B cell (primary cell): ENCODE data around the gene CDC42. TPM values are rescaled to one million over a fixed set of nuclear protein-coding genes. Genes with fewer than 3 reads are reported as not detected.

Experiments
- ATAC-seq: fragments of 200-7000 bp; cut with Tn5 transposase; one replicate; pipeline ENCODE4 v1.10.0; 2021; ENCODE audit warnings: low read depth, mild to moderate bottlenecking, moderate number of reproducible peaks, moderate library complexity
- CTCF ChIA-PET: fragments of 350-600 bp; sonication (Branson Sonifier 250); formaldehyde crosslinking; loops from one replicate; lab custom pipeline; 2021; ENCODE audit warnings: antibody characterized with exemption, inconsistent platforms; lab: Charles Lee
- POLR2A ChIA-PET: fragments of 350-600 bp; sonication (Branson Sonifier 250); formaldehyde crosslinking; loops from one replicate; lab custom pipeline; 2021; ENCODE audit warnings: antibody characterized with exemption; lab: Charles Lee
- DNase-seq: peaks from one replicate; pipeline ENCODE4 v3.0.0; 2013
- H2AFZ ChIP-seq: 2 replicates; pipeline ENCODE4 v1.6.1; 2012; ENCODE audit warnings: mild to moderate bottlenecking, low read depth, low read length; ENCODE audit not compliant: insufficient read depth, poor library complexity, severe bottlenecking
- H3K27ac ChIP-seq, 2 donors: 1 replicate in 1 of 2; 2 replicates in 1 of 2; pipeline ENCODE4 v1.5.1; 2012 to 2013; ENCODE audit warnings: low read length in 2 of 2, mild to moderate bottlenecking in 2 of 2, moderate library complexity in 1 of 2
- H3K27me3 ChIP-seq, 4 experiments: fragments of 200-600 bp in 1 of 4; sonication (generic) in 1 of 4; replicated peaks in 1 of 4; 1 replicate in 2 of 4; 2 replicates in 2 of 4; pipeline versions ENCODE4 v1.6.1 to v1.7.0; 2013 to 2016; ENCODE audit warnings: low read length in 3 of 4, mild to moderate bottlenecking in 2 of 4, mixed read lengths in 1 of 4, moderate library complexity in 1 of 4; ENCODE audit not compliant: insufficient read depth in 4 of 4, control insufficient read depth in 3 of 4; ENCODE audit errors: control extremely low read depth in 1 of 4
- H3K36me3 ChIP-seq, 2 experiments: replicated peaks in 1 of 2; 1 replicate in 1 of 2; 2 replicates in 1 of 2; pipeline versions ENCODE4 v1.6.1 to v1.7.1; 2013; ENCODE audit warnings: low read length in 1 of 2; ENCODE audit not compliant: insufficient read depth in 2 of 2, control insufficient read depth in 1 of 2; ENCODE audit errors: control extremely low read depth in 1 of 2, extremely low read depth in 1 of 2
- H3K4me1 ChIP-seq, 2 donors: fragments of 200-600 bp in 1 of 2; sonication (generic) in 1 of 2; 1 replicate in 1 of 2; 2 replicates in 1 of 2; pipeline versions ENCODE4 v1.5.1 to v1.6.1; 2013 to 2017; ENCODE audit warnings: low read length in 2 of 2; ENCODE audit not compliant: control insufficient read depth in 2 of 2, insufficient read depth in 2 of 2
- H3K4me2 ChIP-seq: replicated peaks from 2 replicates; pipeline ENCODE3; 2012; ENCODE audit warnings: mild to moderate bottlenecking, low read depth, low read length; ENCODE audit not compliant: poor library complexity, severe bottlenecking
- H3K4me3 ChIP-seq, 5 experiments: fragments of 200-600 bp in 1 of 5; sonication (generic) in 1 of 5; 1 replicate in 3 of 5; 2 replicates in 2 of 5; pipeline versions ENCODE4 v1.5.1 to v1.7.0; 2011 to 2016; ENCODE audit warnings: low read length in 4 of 5, mild to moderate bottlenecking in 4 of 5, low read depth in 2 of 5, control low read depth in 1 of 5, moderate library complexity in 1 of 5; ENCODE audit not compliant: insufficient read depth in 1 of 5; ENCODE audit errors: control extremely low read depth in 1 of 5, extremely low read depth in 1 of 5
- H3K79me2 ChIP-seq: fragments of 200-600 bp; sonication (generic); one replicate; pipeline ENCODE4 v1.6.0; 2016; ENCODE audit warnings: low read length; ENCODE audit not compliant: control insufficient read depth, insufficient read depth
- H3K9ac ChIP-seq: fragments of 200-600 bp; sonication (generic); 2 replicates; pipeline ENCODE4 v1.6.1; 2017; ENCODE audit warnings: mild to moderate bottlenecking, low read length, moderate library complexity
- H3K9me3 ChIP-seq, 3 donors: one replicate each; pipeline versions ENCODE4 v1.6.1 to v1.7.1; 2013; ENCODE audit warnings: low read length in 2 of 3; ENCODE audit not compliant: control insufficient read depth in 2 of 3, insufficient read depth in 1 of 3; ENCODE audit errors: control extremely low read depth in 1 of 3
- H4K20me1 ChIP-seq: 2 replicates; pipeline ENCODE4 v1.6.0; 2012; ENCODE audit warnings: mild to moderate bottlenecking, low read length; ENCODE audit not compliant: insufficient read depth, control insufficient read depth, poor library complexity, severe bottlenecking
- H3K27ac Mint-ChIP-seq: one replicate; pipeline ENCODE4 v1.8.0; 2021; ENCODE audit warnings: mixed read lengths
- H3K27me3 Mint-ChIP-seq: one replicate; pipeline ENCODE4 v1.8.0; 2021; ENCODE audit warnings: mixed read lengths
- H3K4me1 Mint-ChIP-seq: one replicate; pipeline ENCODE4 v1.8.0; 2021; ENCODE audit warnings: mixed read lengths
- H3K4me3 Mint-ChIP-seq: one replicate; pipeline ENCODE4 v1.8.0; 2021; ENCODE audit warnings: mixed read lengths
- H3K9me3 Mint-ChIP-seq: one replicate; pipeline ENCODE4 v1.8.0; 2022; ENCODE audit warnings: mixed read lengths; ENCODE audit not compliant: insufficient read depth
- CTCF ChIP-seq: fragments of 200-600 bp; IDR thresholded peaks from one replicate; pipeline ENCODE4 v1.8.0; 2022; ENCODE audit warnings: antibody characterized with exemption, mild to moderate bottlenecking
- EZH2 ChIP-seq: IDR thresholded peaks from 2 replicates; pipeline ENCODE4 v1.6.1; 2012; ENCODE audit warnings: borderline replicate concordance, low read depth, mild to moderate bottlenecking, moderate library complexity, low read length; ENCODE audit not compliant: insufficient read depth, poor library complexity, severe bottlenecking
- WGBS: methylation state at CpG from one replicate; pipeline ENCODE4 v1.1.5; 2013; ENCODE audit warnings: missing lambda C conversion rate; ENCODE audit not compliant: insufficient coverage; 5-methylcytosine and 5-hydroxymethylcytosine counted together
- intact Hi-C: fragments of 100-400 bp; cut with micrococcal nuclease; formaldehyde crosslinking; loops from one replicate; pipeline ENCODE4 v1.10.0; 2022
- polyA plus RNA-seq: library from polyadenylated mRNA; depleted of rRNA; stranded (reverse); fragments of >200 nt; gene quantifications from 2 replicates; pipeline ENCODE4 v1.2.3, GENCODE V29; 2012
- total RNA-seq, 2 donors: library from RNA; stranded (reverse); fragments of 120-200 nt in 1 of 2; gene quantifications; 1 replicate in 1 of 2; 2 replicates in 1 of 2; pipeline versions ENCODE4 v1.2.3 to v1.2.4, GENCODE V29; 2013 to 2022

The CDC42 gene
- total and polyA plus RNA-seq, 2 donors (not counting 1 experiment from before 2014, with no cell fraction given) = 111 to 202 TPM

- Mint-ChIP-seq H3K9me3 (no peaks in the 10 kb centered on the region), H3K27me3 (no peaks in the 10 kb centered on the region), H3K4me1 (peaks cover 51% of the 10 kb centered on the region), H3K27ac (peak overlapping the region; percentile 98), H3K4me3 (peak overlapping the region; percentile 98)
- CTCF ChIA-PET = interaction anchor here (0.7 to 9.3 kb wide), 8 partner anchors 11 to 52 kb away, joined by 3 to 89 read pairs (median 4); no protein-coding TSS in a partner anchor
- Histone ChIP-seq H3K4me3 (peak overlapping the region; percentile 66 to 89 (median 79)), H3K27ac (peak overlapping the region; percentile 96 to 98), H3K9ac (peak overlapping the region; percentile 99), H3K27me3 (no peaks in the 10 kb centered on the region), H3K36me3 (peaks cover 5 to 25% of the 10 kb centered on the region in 2 experiments), H3K79me2 (peaks cover 58% of the 10 kb centered on the region), H2AFZ (no peak overlapping the region), H3K9me3 (no peaks in the 10 kb centered on the region), H3K4me2 (peak overlapping the region; percentile 90), H3K4me1 (peaks cover 45 to 52% of the 10 kb centered on the region in 2 donors), H4K20me1 (peaks cover 45% of the 10 kb centered on the region)
- ATAC-seq (peak; percentile 48), DNase-seq (peak; percentile 87)
- POLR2A ChIA-PET = interaction anchor here (0.6 to 4.5 kb wide), 10 partner anchors 12 to 271 kb away, joined by 3 to 87 read pairs (median 8); partner anchors contain the start of gene USP48
- WGBS = 0% methylated on average over 36 of the region's 70 CpGs
- intact Hi-C loops = loop anchor here (2.0 to 5.0 kb wide), 2 partner anchors 40 to 399 kb away; partner anchors contain the start of gene ZBTB40
- no peak for TF ChIP-seq EZH2
- TF ChIP-seq CTCF = no peak
These were observed 730 bp downstream of the CDC42 start for GRCh38 chr1:22053017-22053860.
